Measurements from ENCODE around the gene SLC25A24. TPM values are rescaled to one million over a fixed set of nuclear protein-coding genes. Genes with fewer than 3 reads are reported as not detected.

SLC25A24 gene
- total and polyA plus RNA-seq, 2 experiments from 2014 or later: 32.5 to 69.2 TPM

DNA sequence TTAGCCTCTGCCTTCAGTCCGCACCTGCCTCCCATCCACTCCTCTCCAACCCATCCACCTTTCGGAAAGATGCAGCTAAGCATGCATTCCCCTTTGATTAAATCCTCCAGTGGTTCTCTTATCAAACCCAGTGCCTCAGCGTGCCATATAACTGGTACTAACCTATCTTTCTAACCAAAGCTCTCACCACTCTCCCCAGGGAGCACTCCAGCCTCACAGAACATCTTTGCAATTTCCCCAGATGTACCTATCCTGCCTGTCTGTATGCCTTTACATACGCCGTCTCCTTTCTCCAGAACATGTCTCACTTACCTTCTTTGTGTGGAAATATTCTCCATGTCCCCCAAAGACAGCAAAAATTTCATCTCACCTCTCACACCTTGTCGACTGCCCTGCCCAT lies 80.0 kb downstream of the SLC25A24 start:
- Histone ChIP-seq H3K4me2 (no peak overlapping the region), H3K4me1 (ENCODE audit: insufficient read depth) (no peaks in the 10 kb centered on the region), H3K79me2 (no peaks in the 10 kb centered on the region), H3K4me3 (no peak overlapping the region), H3K27me3 (peaks cover 3% of the 10 kb centered on the region), H3K9me3 (ENCODE audit: low read depth) (no peaks in the 10 kb centered on the region), H2AFZ (no peak overlapping the region), H3K27ac (no peak overlapping the region), H3K36me3 (replicated peaks; ENCODE audit: insufficient read depth, low read depth) (no peaks in the 10 kb centered on the region), H4K20me1 (ENCODE audit: insufficient read depth, poor library complexity, severe bottlenecking) (no peaks in the 10 kb centered on the region), H3K9me2 (replicated peaks; ENCODE audit: insufficient read depth) (no peaks in the 10 kb centered on the region)
- WGBS (ENCODE audit: low lambda C conversion rate, missing lambda C conversion rate): 80% methylated on average over 6 of the region's 6 CpGs
- no peak for TF ChIP-seq EZH2phosphoT487 (IDR thresholded peaks at IDR 0.05; ENCODE audit: low read depth, severe bottlenecking, unreplicated experiment)
- no peak for TF ChIP-seq EZH2 (IDR thresholded peaks at IDR 0.05; ENCODE audit: borderline replicate concordance)
- TF ChIP-seq CTCF (IDR thresholded peaks at IDR 0.05; ENCODE audit: poor library complexity): no peak
- no peak for DNase-seq (ENCODE audit: low spot score)

DNA sequence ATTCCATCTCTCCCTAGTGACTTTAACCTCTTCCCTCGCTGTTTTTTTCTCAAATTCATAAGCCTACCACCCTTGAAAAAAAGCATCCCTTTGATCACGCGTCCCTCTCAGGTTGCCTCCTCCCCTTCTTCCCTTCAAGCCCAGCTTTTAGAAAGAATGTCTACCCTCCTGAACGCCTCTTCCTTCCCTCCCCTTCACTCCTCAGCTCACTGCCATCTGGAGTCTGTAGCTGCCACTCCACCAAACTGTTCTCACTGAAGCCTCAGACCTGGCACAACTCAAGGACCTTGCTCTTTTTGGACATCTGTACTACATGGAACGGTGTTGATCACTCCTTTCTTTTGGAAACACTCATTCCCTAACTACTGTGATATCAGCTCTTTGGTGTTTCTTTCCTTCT lies 80.6 kb downstream of the SLC25A24 start:
- Histone ChIP-seq H3K79me2 (no peaks in the 10 kb centered on the region), H3K27me3 (peaks cover 3% of the 10 kb centered on the region), H4K20me1 (ENCODE audit: insufficient read depth, poor library complexity, severe bottlenecking) (no peaks in the 10 kb centered on the region), H3K4me2 (no peak overlapping the region), H3K9me3 (ENCODE audit: low read depth) (no peaks in the 10 kb centered on the region), H3K27ac (no peak overlapping the region), H3K36me3 (replicated peaks; ENCODE audit: insufficient read depth, low read depth) (no peaks in the 10 kb centered on the region), H3K4me3 (no peak overlapping the region), H3K4me1 (ENCODE audit: insufficient read depth) (no peaks in the 10 kb centered on the region), H2AFZ (no peak overlapping the region), H3K9me2 (replicated peaks; ENCODE audit: insufficient read depth) (no peaks in the 10 kb centered on the region)
- TF ChIP-seq EZH2phosphoT487 (IDR thresholded peaks at IDR 0.05; ENCODE audit: low read depth, severe bottlenecking, unreplicated experiment) (no peak), CTCF (IDR thresholded peaks at IDR 0.05; ENCODE audit: poor library complexity) (no peak), EZH2 (IDR thresholded peaks at IDR 0.05; ENCODE audit: borderline replicate concordance) (no peak)
- WGBS (ENCODE audit: low lambda C conversion rate, missing lambda C conversion rate): 55% methylated on average over 5 of the region's 5 CpGs
- DNase-seq (ENCODE audit: low spot score): no peak

DNA sequence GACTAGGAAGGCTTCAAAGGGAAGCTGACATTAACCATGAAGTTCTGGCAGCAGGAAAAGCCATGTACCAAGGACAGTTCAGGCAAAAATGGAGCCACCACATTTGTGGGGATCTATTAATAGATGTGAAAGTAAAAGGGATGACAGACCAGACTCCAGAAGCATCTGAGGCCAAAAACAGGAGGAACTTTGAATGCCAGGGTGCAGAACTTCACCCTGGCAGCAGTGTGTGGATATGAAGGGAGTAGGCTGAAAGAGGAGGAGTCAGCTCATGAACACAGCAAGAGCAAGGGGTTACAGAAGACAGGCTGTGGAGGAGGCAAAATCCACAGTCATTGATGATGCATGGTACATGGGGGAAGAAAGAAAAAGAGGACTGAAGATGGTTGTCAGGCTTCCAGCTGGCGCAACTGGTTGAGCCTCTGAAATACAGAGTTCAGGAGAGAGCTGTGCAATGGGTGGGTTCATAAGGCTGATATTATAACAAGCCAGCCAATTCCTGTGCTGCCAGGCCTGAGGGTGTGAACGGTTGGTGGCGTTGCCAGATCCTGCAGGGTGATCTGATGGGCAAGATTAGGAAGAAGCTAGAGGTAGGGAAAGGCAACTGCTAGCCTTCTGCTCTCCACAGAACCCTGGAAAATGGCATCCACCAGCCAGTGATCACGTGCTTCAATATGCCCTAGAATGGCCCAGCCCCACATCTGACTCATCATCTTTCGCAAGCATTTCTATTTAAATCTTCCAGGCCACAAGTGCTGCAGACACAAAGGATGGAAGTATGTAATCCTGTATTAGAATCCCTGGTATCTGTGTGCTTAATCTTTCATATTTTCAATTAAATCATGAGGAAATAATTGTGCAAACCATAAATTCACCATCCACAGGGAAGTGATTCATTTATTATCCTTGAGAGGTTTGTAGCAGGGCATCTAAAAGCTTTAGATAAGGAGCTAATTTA lies 81.9 kb downstream of the SLC25A24 start:
- no peak overlapping the region for H3K4me3 ChIP-seq
- DNase-seq (ENCODE audit: low spot score): peak; percentile 24
- H3K27ac ChIP-seq: no peak overlapping the region
- no peaks in the 10 kb centered on the region for H3K9me3 ChIP-seq (ENCODE audit: low read depth)
- no peaks in the 10 kb centered on the region for H4K20me1 ChIP-seq (ENCODE audit: insufficient read depth, poor library complexity, severe bottlenecking)
- H3K4me1 ChIP-seq (ENCODE audit: insufficient read depth): no peaks in the 10 kb centered on the region
- H3K4me2 ChIP-seq: no peak overlapping the region
- no peak for TF ChIP-seq CTCF (IDR thresholded peaks at IDR 0.05; ENCODE audit: poor library complexity)
- TF ChIP-seq EZH2 (IDR thresholded peaks at IDR 0.05; ENCODE audit: borderline replicate concordance): no peak
- TF ChIP-seq EZH2phosphoT487 (IDR thresholded peaks at IDR 0.05; ENCODE audit: low read depth, severe bottlenecking, unreplicated experiment): no peak
- no peaks in the 10 kb centered on the region for H3K36me3 ChIP-seq (replicated peaks; ENCODE audit: insufficient read depth, low read depth)
- WGBS (ENCODE audit: low lambda C conversion rate, missing lambda C conversion rate): 90% methylated on average over 5 of the region's 5 CpGs
- H3K27me3 ChIP-seq: peaks cover 3% of the 10 kb centered on the region
- no peak overlapping the region for H2AFZ ChIP-seq
- H3K9me2 ChIP-seq (replicated peaks; ENCODE audit: insufficient read depth): no peaks in the 10 kb centered on the region
- H3K79me2 ChIP-seq: no peaks in the 10 kb centered on the region

Measured in hepatocyte (in vitro differentiated cells).